RPMI7951 (cell line): ENCODE data around the gene ARHGEF33. TPM values are rescaled to one million over a fixed set of nuclear protein-coding genes. Genes with fewer than 3 reads are reported as not detected.
A peak's percentile ranks its signal among the peaks of the same experiment; 100 is the strongest.
"Not testable (repeated sequence)": the region's sequence is repeated elsewhere in the genome, so short reads cannot be mapped to it uniquely, and the experiment has no call there.

Source experiments
- DNase-seq: peaks from one replicate; pipeline ENCODE4 v3.0.0-alpha.2; 2012; ENCODE audit warnings: low read depth
- total RNA-seq: library from RNA; depleted of rRNA; stranded (reverse); fragments of >200 nt; shearing (Covaris generic); gene quantifications from 2 replicates; pipeline ENCODE4 v1.2.3, GENCODE V29; 2014

Gene ARHGEF33
- total RNA-seq, 1 experiment from 2014 or later = 0.24 TPM

DNA sequence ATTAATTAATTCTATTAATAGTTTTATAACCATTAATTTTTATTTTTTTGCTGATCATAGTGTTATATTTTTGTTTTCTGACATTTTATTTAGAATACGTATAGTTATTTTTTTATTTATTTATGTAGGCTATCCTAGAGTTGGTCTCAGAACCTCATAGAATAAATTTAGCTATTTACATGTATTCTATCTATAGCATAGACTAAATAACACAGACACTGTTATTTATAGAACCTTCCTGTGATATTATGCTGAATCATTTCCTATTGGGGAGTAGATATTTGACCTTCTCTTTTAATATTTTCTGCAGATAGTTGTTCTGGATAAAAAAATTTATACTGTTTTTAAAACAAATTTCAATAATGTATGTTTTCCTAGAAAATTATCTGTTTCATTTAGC lies 20.2 kb downstream of the ARHGEF33 start:
- DNase-seq = no peak

DNA sequence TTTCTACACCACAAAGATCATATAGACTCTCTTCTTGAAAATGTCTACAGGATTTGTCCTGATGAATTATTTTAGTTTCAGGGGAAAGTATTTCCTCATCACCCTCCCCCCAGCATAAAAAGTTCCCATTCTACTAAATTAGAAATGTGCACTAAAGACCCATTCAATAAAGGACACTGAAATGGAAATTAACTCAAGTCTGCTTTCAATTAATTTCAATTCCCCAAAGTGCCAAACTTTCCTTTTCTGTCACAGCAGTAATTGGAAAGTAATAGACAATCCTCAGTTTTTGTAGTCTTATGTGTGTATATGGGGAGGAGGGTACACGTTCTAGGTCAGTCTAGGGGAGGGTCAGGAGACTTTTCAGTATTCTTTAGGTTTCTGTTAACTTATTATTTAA lies 21.5 kb downstream of the ARHGEF33 start:
- no peak for DNase-seq

DNA sequence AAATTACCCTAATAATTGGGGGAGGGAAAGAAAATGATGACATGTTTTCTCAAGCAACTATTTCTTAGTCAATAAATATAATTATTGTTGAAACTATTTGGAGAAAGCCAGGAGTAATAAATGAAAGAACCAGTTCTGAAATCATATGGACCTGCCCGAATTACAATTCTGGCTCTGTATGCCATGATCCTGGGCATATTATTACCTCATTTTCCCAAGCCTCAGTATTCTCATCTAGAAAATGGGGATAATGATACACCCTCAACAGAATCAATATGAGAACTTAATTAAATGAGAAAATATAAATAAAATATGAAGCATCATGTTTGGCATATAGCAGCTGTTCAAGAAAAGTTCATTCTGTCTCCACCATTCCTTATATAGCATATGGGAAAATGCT lies 22.9 kb downstream of the ARHGEF33 start:
- no peak for DNase-seq

DNA sequence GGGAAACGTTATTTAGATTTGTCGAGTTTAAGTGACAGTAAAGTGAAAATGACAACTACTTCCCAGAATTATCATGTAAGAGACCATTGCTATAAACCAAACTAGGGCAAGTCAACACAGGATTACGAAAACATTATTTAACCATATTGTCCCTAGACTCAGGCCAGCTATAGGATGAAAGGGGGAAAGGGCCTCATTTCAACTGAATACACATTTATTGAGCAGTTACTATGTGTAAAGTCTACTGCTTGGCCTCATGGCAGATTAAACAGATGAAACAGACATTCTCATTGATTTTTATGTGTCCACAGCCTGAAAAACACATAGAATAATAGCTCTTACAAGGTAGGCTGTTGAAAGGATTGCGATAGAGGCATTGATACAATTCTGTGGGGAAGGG lies 32.7 kb downstream of the ARHGEF33 start:
- DNase-seq = no peak

DNA sequence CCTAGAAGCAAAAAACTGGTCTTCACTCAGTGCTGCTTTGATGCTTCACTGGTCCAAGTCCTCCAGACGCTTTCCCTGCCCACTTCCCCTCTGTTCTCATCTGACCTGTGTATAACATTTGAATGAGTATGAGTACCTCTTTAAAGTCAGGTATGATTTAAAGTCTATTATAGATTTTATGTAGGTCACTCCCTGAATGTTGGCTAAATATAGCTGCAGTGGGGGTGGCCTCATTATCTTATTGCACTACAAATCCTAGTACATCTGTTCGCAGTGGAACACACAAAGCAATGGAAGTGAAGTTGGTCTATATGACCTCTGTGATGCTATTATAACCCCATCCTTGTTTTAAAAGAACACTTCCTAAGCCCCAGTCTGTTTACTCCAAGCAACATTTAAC lies 33.2 kb downstream of the ARHGEF33 start:
- DNase-seq = no peak

DNA sequence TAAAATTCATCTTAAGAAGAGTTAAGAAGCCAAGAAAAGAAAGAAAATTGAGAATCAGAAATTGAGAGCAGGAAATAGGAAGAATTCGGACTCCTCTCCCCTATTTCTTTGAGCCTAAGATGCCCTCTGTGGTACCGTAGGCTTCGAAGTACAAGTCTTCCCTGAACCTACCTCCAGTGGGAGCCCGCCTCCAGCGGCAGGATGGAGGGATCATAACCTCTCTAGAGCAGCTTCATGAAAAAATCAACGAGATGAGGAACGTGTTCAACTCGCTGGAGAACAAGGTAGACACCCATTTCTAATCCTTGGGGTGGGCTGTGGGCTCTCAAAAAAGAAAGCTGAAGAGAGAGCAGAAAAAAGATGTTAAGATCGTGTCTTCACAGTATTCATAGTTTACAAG lies 36.3 kb downstream of the ARHGEF33 start:
- DNase-seq = no peak

DNA sequence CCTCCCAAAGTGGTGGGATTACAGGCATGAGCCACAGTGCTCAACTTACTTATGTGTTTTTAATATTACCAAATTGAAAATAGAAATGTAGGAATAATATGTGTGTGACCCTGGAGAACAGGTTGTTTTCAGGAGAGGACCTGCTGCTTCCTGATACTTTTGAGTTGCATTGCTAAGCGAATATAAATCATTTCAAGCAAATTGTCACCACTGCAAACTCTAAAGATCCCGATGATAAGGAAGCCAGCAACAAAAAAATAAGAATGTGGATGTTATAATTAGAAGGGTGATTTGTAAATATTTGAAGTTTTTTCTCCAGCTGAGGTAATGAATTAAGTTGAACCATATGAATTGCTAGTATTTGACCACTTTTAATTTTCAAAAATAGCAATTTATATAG lies 40.9 kb downstream of the ARHGEF33 start:
- DNase-seq = no peak

DNA sequence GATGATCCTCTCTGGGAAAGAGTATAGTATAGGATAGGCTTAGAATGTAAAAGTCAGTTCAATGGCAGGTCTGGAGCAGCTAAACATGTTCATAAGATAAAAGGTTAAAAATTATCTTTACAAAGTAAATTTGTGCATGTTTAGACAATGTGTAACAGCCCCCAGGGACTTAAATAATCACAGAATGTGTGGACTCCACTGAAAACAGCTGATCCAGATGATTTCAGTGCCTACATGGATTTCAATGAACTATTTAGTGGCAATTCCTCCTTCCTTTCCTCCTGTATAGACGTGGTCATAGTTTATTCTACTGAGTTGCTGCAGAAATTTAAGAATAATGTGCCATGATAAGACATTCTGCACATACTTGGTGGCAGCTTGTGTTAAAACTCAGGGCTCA lies 42.9 kb downstream of the ARHGEF33 start:
- DNase-seq = no peak

DNA sequence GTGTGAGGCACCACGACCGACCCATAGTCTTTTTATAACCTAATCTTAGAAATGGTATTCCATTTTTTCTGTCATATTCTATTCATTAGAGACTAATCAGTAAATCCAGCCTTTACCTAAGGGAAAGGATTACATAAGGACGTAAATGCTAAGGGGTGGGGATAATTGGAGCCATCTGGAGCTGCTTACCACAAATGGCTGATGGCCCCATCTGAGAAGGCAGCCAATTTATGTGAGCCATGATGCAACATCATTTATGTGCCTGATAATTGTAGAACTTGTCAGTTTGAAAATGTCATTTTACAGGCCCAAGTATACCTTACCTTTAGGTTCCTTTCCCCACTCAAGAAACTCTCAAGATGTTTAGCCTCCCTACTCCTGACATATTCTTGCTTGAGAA lies 44.0 kb downstream of the ARHGEF33 start:
- DNase-seq = peak; percentile 72

DNA sequence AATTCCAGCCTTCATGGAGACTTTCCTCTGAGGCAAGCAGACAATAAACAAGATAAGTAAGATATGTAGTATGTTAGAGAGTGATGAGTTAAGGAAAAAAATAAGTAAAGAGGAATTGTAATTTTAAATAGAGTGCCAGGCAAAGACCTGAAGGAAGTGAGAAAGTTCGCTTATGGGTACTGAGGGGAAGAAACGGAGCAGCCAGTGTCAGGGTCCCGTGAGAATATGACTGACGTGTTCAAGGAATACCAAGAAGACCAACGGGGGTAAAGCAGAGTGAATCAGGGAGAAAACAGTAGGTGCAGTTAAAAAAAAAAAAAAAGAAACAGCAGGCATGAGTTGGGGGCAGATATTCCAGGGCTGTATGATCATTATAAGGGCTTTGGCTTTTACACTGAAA lies 45.1 kb downstream of the ARHGEF33 start:
- DNase-seq = no peak

DNA sequence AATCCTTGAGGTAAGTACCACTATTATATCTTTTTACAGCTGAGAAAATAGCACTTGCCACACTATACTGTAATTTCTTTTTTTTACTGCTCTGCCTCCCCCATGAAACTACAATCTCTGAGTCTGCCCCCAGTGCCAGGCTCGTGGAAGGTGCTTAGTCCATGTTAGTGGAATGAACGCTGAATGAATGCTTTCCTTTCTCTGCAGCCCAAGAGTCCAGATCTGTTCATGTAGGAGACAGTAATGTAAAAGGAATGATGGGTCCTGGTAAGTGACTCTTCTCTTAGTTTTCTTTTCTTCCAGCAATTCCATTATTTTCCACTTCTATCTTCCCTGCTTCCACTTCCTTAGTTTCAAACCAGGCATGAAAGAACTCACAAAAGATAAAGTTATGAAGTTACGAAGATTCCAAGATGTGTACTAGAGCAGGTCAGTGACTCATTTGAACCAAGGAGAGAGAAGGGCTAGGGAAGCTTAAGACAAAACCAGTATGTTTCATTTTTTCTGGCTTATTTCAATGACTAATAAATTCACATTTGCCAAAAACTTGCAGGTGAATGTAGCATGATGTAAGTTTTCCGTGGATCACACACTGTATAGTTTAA lies 46.0 kb downstream of the ARHGEF33 start:
- peak; percentile 8 for DNase-seq

DNA sequence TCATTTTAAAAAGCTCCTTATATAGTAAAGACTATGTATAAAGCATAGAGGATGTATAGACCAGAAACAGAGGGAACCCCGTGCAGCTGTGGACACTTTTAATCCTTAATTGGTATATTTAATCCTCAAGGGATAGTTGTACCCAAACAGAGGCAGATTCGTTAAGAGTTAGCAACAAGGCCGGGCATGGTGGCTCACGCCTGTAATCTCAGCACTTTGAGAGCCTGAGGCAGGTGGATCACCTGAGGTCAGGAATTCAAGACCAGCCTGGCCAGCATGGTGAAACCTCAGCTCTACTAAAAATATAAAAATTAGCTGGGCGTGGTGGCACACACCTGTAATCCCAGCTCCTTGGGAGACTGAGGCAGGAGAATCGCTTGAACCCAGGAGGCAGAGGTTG lies 46.8 kb downstream of the ARHGEF33 start:
- DNase-seq = not testable (repeated sequence)

DNA sequence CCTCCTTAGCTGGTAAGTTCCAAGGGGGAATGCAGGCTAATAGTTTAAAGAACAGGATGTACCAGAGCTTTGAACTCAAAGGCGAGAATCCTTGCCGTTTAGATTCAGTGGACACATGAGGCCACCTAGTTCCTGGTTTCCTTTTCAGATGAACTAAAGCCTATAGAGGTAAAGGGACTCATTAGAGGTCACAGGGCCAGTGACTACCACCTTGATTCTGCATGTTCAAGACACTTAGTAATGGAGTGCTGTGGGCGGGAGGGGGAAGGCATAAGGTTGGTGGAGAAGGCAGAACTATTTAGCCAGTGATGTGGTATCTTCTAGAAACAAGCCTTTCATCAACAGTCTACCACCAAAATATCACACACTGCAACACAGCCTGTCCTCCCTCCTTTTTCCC lies 47.9 kb downstream of the ARHGEF33 start:
- DNase-seq = no peak

DNA sequence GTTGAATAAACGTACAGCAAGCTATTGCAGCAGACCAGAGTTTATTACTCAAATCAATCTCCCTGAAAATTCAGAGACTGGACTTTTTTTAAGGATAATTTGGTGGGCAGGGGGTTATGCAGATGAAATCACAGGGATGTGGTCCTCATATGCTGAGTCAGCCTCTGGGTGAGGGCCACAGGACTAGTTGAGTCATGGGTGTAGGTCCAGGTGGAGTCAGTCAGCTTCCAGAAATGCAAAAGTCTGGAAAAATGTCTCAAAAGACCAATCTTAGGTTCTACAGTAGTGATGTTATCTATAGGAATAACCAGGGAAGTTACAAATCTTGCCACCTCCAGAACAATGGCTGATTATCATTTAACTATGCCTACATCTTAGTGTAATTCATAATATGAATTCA lies 51.1 kb downstream of the ARHGEF33 start:
- no peak for DNase-seq

DNA sequence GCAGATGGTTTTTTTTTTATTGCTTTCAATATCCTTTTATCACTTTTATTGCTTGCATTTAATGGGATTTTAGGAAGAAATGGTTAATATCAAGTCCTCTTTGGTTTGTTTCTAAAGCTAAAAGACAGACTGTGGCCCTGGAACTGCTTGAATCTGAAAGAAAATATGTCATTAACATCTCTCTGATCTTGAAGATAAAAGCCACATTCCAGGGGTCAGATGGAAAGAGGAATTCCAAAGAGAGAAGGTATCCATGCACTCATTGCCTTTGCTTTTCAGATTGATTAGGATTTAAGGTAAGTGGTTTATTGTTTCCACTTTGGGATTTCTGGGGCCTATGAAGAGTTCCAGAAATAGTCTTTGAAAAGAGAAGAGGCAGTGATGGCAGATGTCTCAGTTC lies 54.1 kb downstream of the ARHGEF33 start:
- no peak for DNase-seq

DNA sequence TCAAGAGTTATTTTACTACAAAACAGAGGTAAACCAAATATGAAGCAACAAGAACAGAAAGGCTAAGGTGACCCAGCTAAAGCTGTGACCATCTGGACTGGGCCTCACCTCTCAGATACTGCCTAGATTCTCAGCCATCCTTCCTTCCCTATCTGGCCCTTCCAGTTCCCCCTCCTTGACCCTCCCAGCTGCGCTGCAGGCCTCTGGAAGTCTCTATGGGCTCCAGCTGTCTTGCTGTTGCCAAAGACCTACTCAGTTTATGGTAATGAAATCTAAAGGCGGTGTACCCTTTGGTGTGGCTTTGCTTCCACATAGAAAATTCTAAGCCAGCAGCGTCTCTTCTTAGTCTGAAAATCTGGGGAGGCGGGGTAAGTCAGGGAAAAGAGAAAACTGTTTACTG lies 55.7 kb downstream of the ARHGEF33 start:
- DNase-seq = no peak

DNA sequence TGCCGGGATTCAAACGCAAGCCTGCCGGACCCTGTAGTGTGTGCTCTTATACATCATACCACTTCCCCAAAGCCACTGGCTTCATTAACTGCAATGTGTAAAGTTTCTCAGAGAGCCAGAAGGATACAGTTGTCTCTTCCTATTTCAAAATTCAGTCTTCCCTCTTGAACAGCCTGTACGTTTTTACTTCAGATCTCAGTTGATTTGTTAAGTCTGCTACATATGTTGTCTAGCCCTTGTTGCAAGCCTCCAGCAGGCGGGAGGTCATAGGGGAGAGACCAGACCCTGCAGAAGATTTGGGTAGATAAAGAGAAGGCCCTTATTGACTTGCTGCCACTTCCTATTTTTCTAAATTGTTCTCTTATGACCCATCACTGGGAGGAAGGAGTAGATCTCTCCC lies 56.2 kb downstream of the ARHGEF33 start:
- DNase-seq = no peak

DNA sequence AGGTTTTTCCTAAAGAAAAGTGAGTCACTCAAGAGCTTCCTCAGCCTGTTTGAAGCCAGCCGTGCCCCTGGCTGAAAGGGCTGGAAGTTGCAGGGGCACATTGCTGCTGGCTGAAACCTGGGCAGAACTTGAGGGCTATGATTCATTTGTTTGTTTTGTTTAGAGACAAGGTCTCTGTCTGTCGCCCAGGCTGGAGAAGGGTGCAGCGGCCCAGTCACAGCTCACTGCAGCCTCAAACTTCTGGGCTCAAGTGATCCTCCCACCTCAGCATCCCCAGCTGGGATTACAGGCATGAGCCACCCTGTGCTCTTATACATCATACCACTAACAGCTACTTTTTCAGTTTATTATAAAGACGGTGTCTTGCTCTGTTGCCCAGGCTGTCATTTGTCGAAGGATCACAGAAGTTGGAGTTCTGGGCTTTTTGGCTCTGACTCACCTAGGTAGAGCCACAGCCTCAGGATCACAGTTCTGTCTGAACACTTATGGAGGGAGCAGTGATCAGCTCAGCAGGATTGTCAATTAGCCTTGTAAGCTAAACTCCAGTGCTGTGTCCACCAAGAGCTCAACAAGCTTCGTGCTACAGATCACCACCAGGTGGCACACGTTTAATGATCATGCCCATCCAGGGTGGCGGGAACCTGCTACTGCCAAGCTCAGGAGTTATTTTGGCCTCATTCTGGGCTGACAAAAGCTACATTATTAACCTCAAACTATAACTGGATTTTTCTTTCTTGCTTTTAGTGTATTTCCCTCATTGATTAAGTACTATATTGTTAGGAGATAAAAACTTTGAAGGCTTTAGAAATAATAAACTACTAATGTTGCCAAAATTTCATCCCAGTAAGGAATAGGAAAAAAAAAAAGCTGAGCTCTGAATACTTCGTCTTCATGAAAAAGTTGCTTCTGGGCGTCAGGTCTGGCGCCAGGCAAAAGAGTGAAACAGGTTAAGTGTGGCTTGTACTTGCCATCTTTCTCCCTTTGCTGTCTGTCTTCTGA lies 57.9 kb downstream of the ARHGEF33 start:
- DNase-seq = peak; percentile 79

DNA sequence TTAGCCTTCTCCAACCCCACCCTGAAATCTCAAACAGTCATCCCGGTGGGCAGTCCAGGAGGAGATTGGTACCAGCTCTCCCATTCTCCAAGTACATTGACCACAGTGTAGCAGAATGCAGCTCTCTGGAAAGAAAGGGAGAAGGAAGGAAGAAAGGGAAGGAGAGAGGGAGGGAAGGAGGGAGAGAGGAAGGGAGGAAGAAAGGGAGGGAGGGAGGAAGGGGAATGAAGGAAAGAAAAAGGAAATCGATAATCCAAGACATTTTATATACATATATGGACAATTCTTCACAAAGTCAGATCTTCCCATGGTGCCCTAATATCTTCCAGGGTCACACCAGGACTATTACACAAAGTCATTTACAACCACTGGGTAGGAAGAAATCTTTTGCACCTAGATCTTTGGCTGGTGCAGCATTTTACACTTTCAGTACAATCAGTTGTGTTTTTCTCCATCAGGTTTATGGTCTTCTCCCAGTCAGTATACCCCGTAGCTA lies 58.8 kb downstream of the ARHGEF33 start:
- DNase-seq = no peak

DNA sequence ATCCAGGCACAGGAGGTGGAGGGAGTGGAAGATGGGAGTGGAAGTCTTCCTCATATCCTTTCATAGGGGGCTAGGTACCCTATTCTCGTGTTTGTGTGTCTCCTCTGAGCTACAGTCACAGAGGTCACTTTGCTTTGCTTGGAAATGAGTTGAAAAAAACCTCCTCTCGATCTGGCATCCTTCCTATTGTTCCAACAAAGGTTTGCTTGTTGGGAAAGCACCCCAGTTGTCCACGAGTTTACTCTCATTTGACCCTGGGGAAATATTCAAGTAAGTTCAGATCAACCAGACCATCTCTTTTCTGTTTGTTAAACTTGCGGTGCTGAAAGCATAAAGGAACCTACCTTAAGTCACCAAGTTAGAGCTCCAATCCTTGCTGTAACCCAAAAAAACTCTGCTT lies 59.3 kb downstream of the ARHGEF33 start:
- no peak for DNase-seq

DNA sequence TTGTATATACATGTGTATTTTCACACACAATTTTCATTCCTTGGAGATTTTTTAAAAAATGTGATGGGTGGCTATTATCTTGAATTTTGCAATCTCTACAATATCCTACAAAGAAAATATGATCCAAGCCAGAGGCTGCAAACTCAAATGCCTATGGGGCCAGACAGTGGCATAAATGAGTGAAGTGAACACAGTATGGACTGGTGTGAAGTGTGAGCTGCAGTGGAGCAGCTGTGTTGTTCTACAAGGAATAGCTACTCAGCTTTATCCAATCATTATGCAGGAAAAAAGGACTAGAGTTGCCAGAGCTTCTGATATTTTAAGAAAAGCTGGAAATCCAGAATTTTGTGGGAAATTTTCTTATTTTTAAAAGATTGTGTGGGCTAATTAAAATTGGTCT lies 62.1 kb downstream of the ARHGEF33 start:
- no peak for DNase-seq

DNA sequence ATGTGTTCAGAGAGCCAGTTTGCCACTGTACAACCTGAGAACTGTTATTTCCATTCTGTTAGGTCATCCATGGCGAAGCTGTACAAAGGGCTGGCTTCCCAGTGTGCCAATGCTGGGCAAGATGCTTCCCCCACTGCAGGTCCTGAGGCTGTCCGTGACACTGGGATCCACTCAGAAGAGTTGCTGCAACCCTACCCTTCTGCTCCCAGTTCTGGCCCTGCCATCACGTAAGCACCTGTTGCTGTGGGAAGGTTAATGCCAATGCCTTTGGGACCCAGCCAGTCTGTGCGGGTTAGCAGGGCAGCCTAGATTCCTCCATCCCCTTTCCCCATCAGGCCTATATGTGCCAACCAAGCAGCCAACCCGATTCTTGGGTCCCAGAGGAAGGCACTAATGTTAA lies 68.3 kb downstream of the ARHGEF33 start:
- no peak for DNase-seq

DNA sequence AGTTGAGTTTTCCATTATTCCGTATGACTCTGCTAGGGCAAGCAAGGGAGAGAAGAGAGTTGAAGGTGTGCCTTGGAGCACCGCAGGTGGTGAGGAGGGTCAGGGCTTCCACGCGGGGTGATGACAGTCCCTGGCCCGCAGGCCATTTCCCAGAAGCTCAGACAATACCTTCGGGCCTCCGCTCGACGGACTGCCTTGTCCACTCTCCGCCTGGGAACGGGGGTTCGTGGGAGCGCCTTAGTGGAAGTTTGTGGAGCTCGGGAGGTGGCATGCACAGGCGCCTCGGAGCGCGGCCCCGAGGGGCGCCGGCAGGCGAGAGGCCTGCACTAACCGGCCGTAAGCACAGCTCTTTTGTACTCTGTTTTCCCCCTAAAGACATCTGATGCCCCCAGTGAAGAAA lies 69.8 kb downstream of the ARHGEF33 start:
- no peak for DNase-seq
